NCI-H2107 treated with DMSO at 0.1 percent for 48 hours (cell line): Measurements from ENCODE around the gene MMP24OS.
A peak's percentile ranks its signal among the peaks of the same experiment; 100 is the strongest.
"Not testable (repeated sequence)": the region's sequence is repeated elsewhere in the genome, so short reads cannot be mapped to it uniquely, and the experiment has no call there.

Experiments used
- DNase-seq: peaks from one replicate; lab custom pipeline; 2025; ENCODE audit not compliant: unreplicated experiment; lab: John Stamatoyannopoulos, UW

The MMP24OS gene

GRCh38 chr20:35252598-35252997 is 25.3 kb downstream of the MMP24OS start:
- DNase-seq = not testable (repeated sequence)

GRCh38 chr20:35252037-35252461 is 25.9 kb downstream of the MMP24OS start:
- no peak for DNase-seq

GRCh38 chr20:35251613-35251940 is 26.3 kb downstream of the MMP24OS start:
- DNase-seq = no peak

- DNase-seq = no peak
Observed at GRCh38 chr20:35248641-35249475, 29.1 kb downstream of the MMP24OS start.

GRCh38 chr20:35246723-35247122 is 31.2 kb downstream of the MMP24OS start:
- DNase-seq = no peak

GRCh38 chr20:35243986-35244385 is 33.9 kb downstream of the MMP24OS start:
- no peak for DNase-seq

- DNase-seq = no peak
Observed at GRCh38 chr20:35243317-35243716, 34.6 kb downstream of the MMP24OS start.

- no peak for DNase-seq
Observed at GRCh38 chr20:35240811-35241293, 37.1 kb downstream of the MMP24OS start.

- DNase-seq = no peak
Observed at GRCh38 chr20:35240083-35240810, 37.7 kb downstream of the MMP24OS start.

- DNase-seq = no peak
Observed at GRCh38 chr20:35238735-35239134, 39.2 kb downstream of the MMP24OS start.

GRCh38 chr20:35238170-35238569 is 39.8 kb downstream of the MMP24OS start:
- DNase-seq = no peak

- no peak for DNase-seq
Observed at GRCh38 chr20:35237486-35237885, 40.4 kb downstream of the MMP24OS start.

- DNase-seq = peak; percentile 39
Observed at GRCh38 chr20:35235881-35236280, 42.0 kb downstream of the MMP24OS start.

- DNase-seq = no peak
Observed at GRCh38 chr20:35232575-35232974, 45.3 kb downstream of the MMP24OS start.

- DNase-seq = no peak
Observed at GRCh38 chr20:35226884-35227681, 50.8 kb downstream of the MMP24OS start.
